HepG2 (cell line): ENCODE measurements around the gene ZNRF3.

Experiments used
- ARID4A ChIP-seq: sonication (generic); formaldehyde crosslinking; IDR thresholded peaks from 2 replicates; pipeline ENCODE4 v1.5.0; 2020; ENCODE audit warnings: mild to moderate bottlenecking, missing genetic modification reagents, borderline replicate concordance
- EP300 ChIP-seq, 3 experiments: sonication (generic) in 1 of 3; formaldehyde crosslinking in 1 of 3; IDR thresholded peaks; 2 replicates each; pipeline versions ENCODE4 v1.5.1 to v1.6.1; 2011 to 2020; ENCODE audit warnings: low read depth in 2 of 3, low read length in 2 of 3, borderline replicate concordance in 1 of 3, improper control_type of control experiment in 1 of 3, mild to moderate bottlenecking in 1 of 3, missing genetic modification reagents in 1 of 3, moderate library complexity in 1 of 3
- FOXP4 ChIP-seq: sonication (generic); formaldehyde crosslinking; IDR thresholded peaks from 2 replicates; pipeline ENCODE4 v1.4.0; 2020; ENCODE audit warnings: missing genetic modification reagents
- MIER2 ChIP-seq: IDR thresholded peaks from 2 replicates; pipeline ENCODE4 v1.6.1; 2016; ENCODE audit warnings: missing biosample characterization, missing genetic modification reagents
- MTF1 ChIP-seq: sonication (generic); formaldehyde crosslinking; IDR thresholded peaks from 2 replicates; pipeline ENCODE4 v1.5.0; 2020; ENCODE audit warnings: missing genetic modification reagents
- MXI1 ChIP-seq: IDR thresholded peaks from 3 replicates; pipeline ENCODE4 v1.6.1; 2012; ENCODE audit warnings: low read depth, low read length, inconsistent platforms, borderline replicate concordance
- POLR2A ChIP-seq, 2 experiments: IDR thresholded peaks; 2 replicates each; pipeline ENCODE4 v1.6.1; 2011; ENCODE audit warnings: low read depth in 2 of 2, low read length in 2 of 2, mild to moderate bottlenecking in 1 of 2, moderate library complexity in 1 of 2; ENCODE audit not compliant: insufficient read depth in 1 of 2
- SIN3A ChIP-seq: IDR thresholded peaks from 2 replicates; pipeline ENCODE4 v1.6.1; 2011; ENCODE audit warnings: low read depth, mild to moderate bottlenecking, control low read depth, low read length, borderline replicate concordance
- SRSF1 ChIP-seq: fragments of 200-400 bp; formaldehyde crosslinking; optimal IDR thresholded peaks from 2 replicates; pipeline ENCODE3; 2017; ENCODE audit warnings: mild to moderate bottlenecking, low read depth, low read length, moderate library complexity
- TBP ChIP-seq: sonication (generic); formaldehyde crosslinking; IDR thresholded peaks from 2 replicates; pipeline ENCODE4 v1.5.0; 2020; ENCODE audit warnings: missing genetic modification reagents
- TCF7L2 ChIP-seq: IDR thresholded peaks from 2 replicates; pipeline ENCODE4 v1.6.1; 2011; ENCODE audit warnings: mild to moderate bottlenecking, low read depth, low read length, moderate library complexity
- TMF1 ChIP-seq: sonication (generic); formaldehyde crosslinking; IDR thresholded peaks from 2 replicates; pipeline ENCODE4 v1.8.1; 2022; ENCODE audit warnings: low read depth, missing genetic modification reagents
- TF ChIP-seq, protein P1 (sequence below): sonication (generic); formaldehyde crosslinking; conservative IDR thresholded peaks from 2 replicates; pipeline ENCODE4 v1.5.0; 2020; ENCODE audit warnings: missing genetic modification reagents
- TF ChIP-seq, protein P2 (sequence below): sonication (generic); formaldehyde crosslinking; IDR thresholded peaks from 2 replicates; pipeline ENCODE4 v1.4.0; 2020; ENCODE audit warnings: missing genetic modification reagents, borderline replicate concordance

DNA sequence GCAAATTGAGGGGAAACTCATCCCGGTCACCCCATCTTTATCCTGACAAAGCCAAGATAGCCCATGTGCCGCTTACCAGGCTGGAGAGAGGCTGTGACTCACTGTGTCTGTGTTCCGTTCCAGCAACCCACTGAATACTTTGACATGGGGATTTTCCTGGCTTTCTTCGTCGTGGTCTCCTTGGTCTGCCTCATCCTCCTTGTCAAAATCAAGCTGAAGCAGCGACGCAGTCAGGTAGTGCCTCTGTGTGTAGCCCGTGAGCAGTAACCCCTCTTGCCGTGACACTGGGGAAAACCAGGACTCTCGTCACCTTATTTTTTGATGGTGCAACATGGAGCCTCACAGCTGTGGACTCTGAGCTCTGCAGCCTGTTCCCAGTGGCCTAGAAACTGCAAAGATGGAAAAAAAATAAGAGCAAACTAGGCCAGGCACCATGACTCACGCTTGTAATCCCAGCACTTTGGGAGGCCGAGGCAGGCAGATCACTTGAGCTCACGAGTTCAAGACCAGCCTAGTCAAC lies 161.3 kb downstream of the ZNRF3 start:
- TF ChIP-seq MIER2 (CRISPR knock-in tag) (no peak), MTF1 (CRISPR knock-in tag) (no peak), SIN3A (no peak), SRSF1 (no peak), TCF7L2 (no peak), MXI1 (no peak), FOXP4 (CRISPR knock-in tag) (no peak), TMF1 (CRISPR knock-in tag) (no peak), ARID4A (no peak), TBP (CRISPR knock-in tag) (no peak), POLR2A (IDR thresholded peaks at IDR 0.05; ENCODE audit: insufficient read depth in 1 of 2, low read depth in 2 of 2, low read length in 2 of 2) (no peak), EP300 (IDR thresholded peaks at IDR 0.05; ENCODE audit: low read depth in 2 of 2, low read length in 2 of 2) (no peak), EP300 (CRISPR knock-in tag; IDR thresholded peaks at IDR 0.05; ENCODE audit: borderline replicate concordance) (no peak)
- TF ChIP-seq, protein P1, sequence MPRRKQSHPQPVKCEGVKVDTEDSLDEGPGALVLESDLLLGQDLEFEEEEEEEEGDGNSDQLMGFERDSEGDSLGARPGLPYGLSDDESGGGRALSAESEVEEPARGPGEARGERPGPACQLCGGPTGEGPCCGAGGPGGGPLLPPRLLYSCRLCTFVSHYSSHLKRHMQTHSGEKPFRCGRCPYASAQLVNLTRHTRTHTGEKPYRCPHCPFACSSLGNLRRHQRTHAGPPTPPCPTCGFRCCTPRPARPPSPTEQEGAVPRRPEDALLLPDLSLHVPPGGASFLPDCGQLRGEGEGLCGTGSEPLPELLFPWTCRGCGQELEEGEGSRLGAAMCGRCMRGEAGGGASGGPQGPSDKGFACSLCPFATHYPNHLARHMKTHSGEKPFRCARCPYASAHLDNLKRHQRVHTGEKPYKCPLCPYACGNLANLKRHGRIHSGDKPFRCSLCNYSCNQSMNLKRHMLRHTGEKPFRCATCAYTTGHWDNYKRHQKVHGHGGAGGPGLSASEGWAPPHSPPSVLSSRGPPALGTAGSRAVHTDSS (CRISPR knock-in tag), result no peak
- TF ChIP-seq, protein P2, sequence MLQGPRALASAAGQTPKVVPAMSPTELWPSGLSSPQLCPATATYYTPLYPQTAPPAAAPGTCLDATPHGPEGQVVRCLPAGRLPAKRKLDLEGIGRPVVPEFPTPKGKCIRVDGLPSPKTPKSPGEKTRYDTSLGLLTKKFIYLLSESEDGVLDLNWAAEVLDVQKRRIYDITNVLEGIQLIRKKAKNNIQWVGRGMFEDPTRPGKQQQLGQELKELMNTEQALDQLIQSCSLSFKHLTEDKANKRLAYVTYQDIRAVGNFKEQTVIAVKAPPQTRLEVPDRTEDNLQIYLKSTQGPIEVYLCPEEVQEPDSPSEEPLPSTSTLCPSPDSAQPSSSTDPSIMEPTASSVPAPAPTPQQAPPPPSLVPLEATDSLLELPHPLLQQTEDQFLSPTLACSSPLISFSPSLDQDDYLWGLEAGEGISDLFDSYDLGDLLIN, result no peak
